Endothelial cell of umbilical vein (primary cell): Measurements from ENCODE around the gene MESP1.

Experiments used
- EZH2 ChIP-seq: IDR thresholded peaks from 2 replicates; pipeline ENCODE4 v1.6.1; 2012; ENCODE audit warnings: borderline replicate concordance, low read depth, mild to moderate bottlenecking, moderate library complexity, low read length, inconsistent platforms; ENCODE audit not compliant: severe bottlenecking
- MAX ChIP-seq: IDR thresholded peaks from 2 replicates; pipeline ENCODE4 v1.6.1; 2011; ENCODE audit not compliant: insufficient read depth, insufficient read length
- POLR2A ChIP-seq: IDR thresholded peaks from 2 replicates; pipeline ENCODE4 v1.6.1; 2012; ENCODE audit warnings: low read depth, mild to moderate bottlenecking, control low read depth, low read length
- POLR2AphosphoS5 ChIP-seq: IDR thresholded peaks from 2 replicates; pipeline ENCODE4 v1.6.1; 2012; ENCODE audit warnings: low read depth, mild to moderate bottlenecking, control low read depth, low read length, moderate library complexity; ENCODE audit not compliant: insufficient read depth
- TF ChIP-seq, protein P1 (sequence below), 2 donors: IDR thresholded peaks; 1 replicate in 1 of 2; 2 replicates in 1 of 2; pipeline ENCODE4 v1.5.1; 2011; ENCODE audit warnings: low read length in 2 of 2, mild to moderate bottlenecking in 2 of 2, moderate library complexity in 2 of 2, control low read depth in 1 of 2, inconsistent platforms in 1 of 2, low read depth in 1 of 2; ENCODE audit not compliant: insufficient read depth in 1 of 2; ENCODE audit errors: extremely low read depth in 1 of 2

DNA sequence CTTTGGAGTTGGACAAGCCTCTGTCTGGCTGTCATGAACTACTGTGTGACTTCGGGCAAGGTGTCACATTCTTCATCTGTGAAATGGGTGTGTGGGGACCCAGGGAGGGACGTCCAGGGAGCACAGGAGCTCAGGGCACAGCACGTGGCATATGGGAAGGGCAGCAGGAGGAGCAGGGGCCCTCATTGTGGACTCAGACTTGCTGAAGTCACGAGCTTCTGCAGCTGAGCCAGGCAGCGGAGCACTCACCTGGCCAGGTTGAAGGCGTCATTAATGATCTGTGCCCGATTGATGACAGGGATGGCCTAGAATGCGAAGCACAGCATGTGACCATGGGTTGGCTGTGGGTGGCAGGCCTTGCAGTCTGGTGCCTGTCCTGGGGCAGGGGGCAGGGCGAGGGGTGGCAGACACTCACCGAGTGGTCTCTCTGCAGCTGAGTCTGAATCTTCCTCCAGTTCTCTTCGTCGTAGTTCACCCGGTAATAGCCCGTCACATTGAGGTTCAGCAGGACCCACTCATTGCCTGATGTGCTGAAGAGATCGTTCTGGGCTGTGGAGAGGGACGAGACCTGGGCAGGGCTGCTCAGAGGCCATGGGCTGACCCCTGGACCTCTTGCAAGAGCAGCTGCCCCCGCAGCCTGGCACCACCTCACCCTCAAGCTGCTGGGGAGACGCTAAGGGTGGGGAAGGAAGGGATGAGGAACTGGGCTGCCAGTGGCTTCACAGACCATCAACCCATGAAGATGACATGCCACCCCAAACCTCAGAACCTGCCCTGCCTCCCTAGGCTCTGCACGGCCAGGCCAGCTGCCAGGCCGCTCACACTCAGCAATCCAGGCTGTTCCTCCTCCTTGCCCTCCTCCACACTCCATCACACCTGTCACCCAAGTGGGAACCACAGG, 48.2 kb upstream of the MESP1 start:
- TF ChIP-seq POLR2A: no peak
- TF ChIP-seq, protein P1, sequence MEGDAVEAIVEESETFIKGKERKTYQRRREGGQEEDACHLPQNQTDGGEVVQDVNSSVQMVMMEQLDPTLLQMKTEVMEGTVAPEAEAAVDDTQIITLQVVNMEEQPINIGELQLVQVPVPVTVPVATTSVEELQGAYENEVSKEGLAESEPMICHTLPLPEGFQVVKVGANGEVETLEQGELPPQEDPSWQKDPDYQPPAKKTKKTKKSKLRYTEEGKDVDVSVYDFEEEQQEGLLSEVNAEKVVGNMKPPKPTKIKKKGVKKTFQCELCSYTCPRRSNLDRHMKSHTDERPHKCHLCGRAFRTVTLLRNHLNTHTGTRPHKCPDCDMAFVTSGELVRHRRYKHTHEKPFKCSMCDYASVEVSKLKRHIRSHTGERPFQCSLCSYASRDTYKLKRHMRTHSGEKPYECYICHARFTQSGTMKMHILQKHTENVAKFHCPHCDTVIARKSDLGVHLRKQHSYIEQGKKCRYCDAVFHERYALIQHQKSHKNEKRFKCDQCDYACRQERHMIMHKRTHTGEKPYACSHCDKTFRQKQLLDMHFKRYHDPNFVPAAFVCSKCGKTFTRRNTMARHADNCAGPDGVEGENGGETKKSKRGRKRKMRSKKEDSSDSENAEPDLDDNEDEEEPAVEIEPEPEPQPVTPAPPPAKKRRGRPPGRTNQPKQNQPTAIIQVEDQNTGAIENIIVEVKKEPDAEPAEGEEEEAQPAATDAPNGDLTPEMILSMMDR (IDR thresholded peaks at IDR 0.05; ENCODE audit: extremely low read depth in 1 of 2, insufficient read depth in 1 of 2, low read depth in 1 of 2, low read length in 2 of 2): no peak
- no peak for TF ChIP-seq MAX
- TF ChIP-seq EZH2: no peak
- no peak for TF ChIP-seq POLR2AphosphoS5
